Left cardiac atrium (tissue), 4 donors: Measurements from ENCODE around the gene PAX5. TPM values are rescaled to one million over a fixed set of nuclear protein-coding genes. Genes with fewer than 3 reads are reported as not detected.

ENCODE experiments used
- ATAC-seq, 2 donors: fragments of 200-7000 bp; cut with Tn5 transposase; one replicate each; pipeline ENCODE4 v1.9.1; 2020; ENCODE audit warnings: mild to moderate bottlenecking in 2 of 2, moderate library complexity in 2 of 2
- DNase-seq: peaks from one replicate; pipeline ENCODE4 v3.0.0-alpha.2; 2020
- intact Hi-C, 2 donors: fragments of 100-400 bp; cut with DNase I; formaldehyde crosslinking; loops; one replicate each; pipeline versions ENCODE4 v1.14.1 to v1.15.1; 2022 to 2023
- microRNA-seq, 2 donors: library from miRNA; unstranded; fragments of <30 nt; microRNA quantifications; one replicate each; pipeline ENCODE4 v1.2.0, GENCODE V29; 2020
- total RNA-seq, 2 donors: library from RNA; stranded (reverse); fragmentation: NEBNext Ultra II Directional; extraction: Animal tissue kit (Norgen Biotek cat#: 25700); gene quantifications; one replicate each; pipeline ENCODE4 v1.2.1, GENCODE V29; 2021
- donor health status: DM: no; HTN: yes; CAD: no.
- donor health status: DM: no; HTN: yes; CAD: no; lungs with severe emphysema.
- donor health status: DM: yes; HTN: yes; CAD: no.
- donor health status: Dilated cardiomyopathy.

PAX5 gene
- total RNA-seq, 2 donors from 2014 or later, result 0.09 to 0.10 TPM

- ATAC-seq, result no peak
- DNase-seq, result no peak
- intact Hi-C loops, result no loop called here
Observed at GRCh38 chr9:36789886-36790285, 244.2 kb downstream of the PAX5 start.

GRCh38 chr9:36788534-36788933 is 245.5 kb downstream of the PAX5 start:
- intact Hi-C loops, result no loop called here
- no peak for DNase-seq
- no peak for ATAC-seq

- no peak for DNase-seq
- no peak for ATAC-seq
- intact Hi-C loops, result no loop called here
Observed at GRCh38 chr9:36787709-36788108, 246.4 kb downstream of the PAX5 start.

Small RNA genes within 50 kb of the gene (microRNA-seq; reads per million reads assigned to microRNA genes)
- gene MIR4475 (0 reads per million in 2 donors), gene MIR4476 (0 reads per million in 2 donors), gene MIR4540 (0 reads per million in 2 donors)

Other genes starting within 250 kb of the PAX5 start
- gene ZCCHC7, start 86.3 kb upstream of the PAX5 start, total RNA-seq, result 10 to 100 TPM; 10.3 to 13.6 TPM